ENCODE data around the gene MRPS5. TPM values are rescaled to one million over a fixed set of nuclear protein-coding genes. Genes with fewer than 3 reads are reported as not detected.

Gene MRPS5
- total RNA-seq (2022; extraction: Qiagen RNA extraction; ENCODE audit: low read depth): 74.0 to 77.7 TPM (median 76.6 TPM) in 5 replicates

GRCh38 chr2:95121407-95122196 lies at the start of gene MRPS5:
Gene MRPS5, minus strand, starts transcription at chr2:95121808. Its CDS starts 17 bp downstream, at chr2:95121791.

GRCh38 chr2:95165371-95166064 lies 43.9 kb upstream of the MRPS5 start, which contains the start of gene ZNF2:
Gene ZNF2, plus strand, starts transcription at chr2:95165809. Its CDS starts 10,418 bp downstream, at chr2:95176227.

GRCh38 chr2:95159690-95160449 lies 38.3 kb upstream of the MRPS5 start, which contains the start of gene ZNF514:
Gene ZNF514, minus strand, starts transcription at chr2:95159848. Its CDS starts 6,595 bp downstream, at chr2:95153253.

Other genes with a start within 250 kb of the MRPS5 start
- not detected in 5 replicates for gene MAL, start 96.1 kb downstream of the MRPS5 start, total RNA-seq (2022; extraction: Qiagen RNA extraction; ENCODE audit: low read depth)
- 4.6 to 7.2 TPM (median 6.2 TPM) in 5 replicates for gene ZNF514, start 38.0 kb upstream of the MRPS5 start, total RNA-seq (2022; extraction: Qiagen RNA extraction; ENCODE audit: low read depth)
- 3.1 to 4.1 TPM (median 3.4 TPM) in 5 replicates for gene ZNF2, start 44.0 kb upstream of the MRPS5 start, total RNA-seq (2022; extraction: Qiagen RNA extraction; ENCODE audit: low read depth)
- 0.23 to 0.51 TPM (median 0.42 TPM) in 5 replicates for gene ZNF892, start 85.7 kb upstream of the MRPS5 start, total RNA-seq (2022; extraction: Qiagen RNA extraction; ENCODE audit: low read depth)
- gene PROM2, start 152.6 kb upstream of the MRPS5 start, total RNA-seq (2022; extraction: Qiagen RNA extraction; ENCODE audit: low read depth): 0.13 TPM in 1 of 5 replicates, not detected in the others
- 0.83 to 1.9 TPM (median 1.6 TPM) in 5 replicates for gene KCNIP3, start 175.5 kb upstream of the MRPS5 start, total RNA-seq (2022; extraction: Qiagen RNA extraction; ENCODE audit: low read depth)